HL-60 (cell line): ENCODE results near the gene TNNI2.
A peak's percentile ranks its signal among the peaks of the same experiment; 100 is the strongest.

Source experiments
- DNase-seq, 2 experiments: peaks; one replicate each; pipeline ENCODE4 v3.0.0-alpha.2; 2010 to 2020; ENCODE audit warnings: low read depth in 1 of 2, low spot score in 1 of 2
- H3K27ac ChIP-seq: fragments of 250-450 bp; sonication (Bioruptor Pico); replicated peaks from 2 replicates; pipeline ENCODE4 v1.5.1; 2020; ENCODE audit warnings: mild to moderate bottlenecking, moderate library complexity
- H3K27me3 ChIP-seq: fragments of 250-450 bp; sonication (Bioruptor Pico); 2 replicates; pipeline ENCODE4 v1.5.1; 2021; ENCODE audit warnings: mild to moderate bottlenecking, moderate library complexity; ENCODE audit not compliant: insufficient read depth, poor library complexity, severe bottlenecking
- H3K4me3 ChIP-seq: replicated peaks from 2 replicates; pipeline ENCODE4 v1.5.1; 2011; ENCODE audit warnings: mild to moderate bottlenecking, control low read depth, low read length; ENCODE audit not compliant: insufficient read depth
- GABPA ChIP-seq: IDR thresholded peaks from 2 replicates; pipeline ENCODE4 v1.6.1; 2012; ENCODE audit warnings: low read depth
- POLR2AphosphoS5 ChIP-seq: IDR thresholded peaks from 2 replicates; pipeline ENCODE4 v1.6.1; 2012; ENCODE audit warnings: low read depth
- SPI1 ChIP-seq: IDR thresholded peaks from 2 replicates; pipeline ENCODE4 v1.6.1; 2012; ENCODE audit warnings: low read depth, mild to moderate bottlenecking, borderline replicate concordance
- TF ChIP-seq, protein P1 (sequence below): IDR thresholded peaks from one replicate; pipeline ENCODE4 v1.5.1; 2011; ENCODE audit warnings: low read length, control low read depth, inconsistent platforms; ENCODE audit not compliant: insufficient read depth
- TF ChIP-seq, protein P2 (sequence below): IDR thresholded peaks from 2 replicates; pipeline ENCODE4 v1.6.1; 2012; ENCODE audit warnings: low read depth; ENCODE audit not compliant: insufficient replicate concordance

Gene TNNI2

GRCh38 chr11:1845561-1846452 is 7.0 kb downstream of the TNNI2 start:
- no peak for DNase-seq
- peak overlapping the region; percentile 69 for H3K27ac ChIP-seq
- H3K4me3 ChIP-seq: no peak overlapping the region
- TF ChIP-seq, protein P1, sequence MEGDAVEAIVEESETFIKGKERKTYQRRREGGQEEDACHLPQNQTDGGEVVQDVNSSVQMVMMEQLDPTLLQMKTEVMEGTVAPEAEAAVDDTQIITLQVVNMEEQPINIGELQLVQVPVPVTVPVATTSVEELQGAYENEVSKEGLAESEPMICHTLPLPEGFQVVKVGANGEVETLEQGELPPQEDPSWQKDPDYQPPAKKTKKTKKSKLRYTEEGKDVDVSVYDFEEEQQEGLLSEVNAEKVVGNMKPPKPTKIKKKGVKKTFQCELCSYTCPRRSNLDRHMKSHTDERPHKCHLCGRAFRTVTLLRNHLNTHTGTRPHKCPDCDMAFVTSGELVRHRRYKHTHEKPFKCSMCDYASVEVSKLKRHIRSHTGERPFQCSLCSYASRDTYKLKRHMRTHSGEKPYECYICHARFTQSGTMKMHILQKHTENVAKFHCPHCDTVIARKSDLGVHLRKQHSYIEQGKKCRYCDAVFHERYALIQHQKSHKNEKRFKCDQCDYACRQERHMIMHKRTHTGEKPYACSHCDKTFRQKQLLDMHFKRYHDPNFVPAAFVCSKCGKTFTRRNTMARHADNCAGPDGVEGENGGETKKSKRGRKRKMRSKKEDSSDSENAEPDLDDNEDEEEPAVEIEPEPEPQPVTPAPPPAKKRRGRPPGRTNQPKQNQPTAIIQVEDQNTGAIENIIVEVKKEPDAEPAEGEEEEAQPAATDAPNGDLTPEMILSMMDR: no peak
- H3K27me3 ChIP-seq: no peaks in the 10 kb centered on the region

DNA sequence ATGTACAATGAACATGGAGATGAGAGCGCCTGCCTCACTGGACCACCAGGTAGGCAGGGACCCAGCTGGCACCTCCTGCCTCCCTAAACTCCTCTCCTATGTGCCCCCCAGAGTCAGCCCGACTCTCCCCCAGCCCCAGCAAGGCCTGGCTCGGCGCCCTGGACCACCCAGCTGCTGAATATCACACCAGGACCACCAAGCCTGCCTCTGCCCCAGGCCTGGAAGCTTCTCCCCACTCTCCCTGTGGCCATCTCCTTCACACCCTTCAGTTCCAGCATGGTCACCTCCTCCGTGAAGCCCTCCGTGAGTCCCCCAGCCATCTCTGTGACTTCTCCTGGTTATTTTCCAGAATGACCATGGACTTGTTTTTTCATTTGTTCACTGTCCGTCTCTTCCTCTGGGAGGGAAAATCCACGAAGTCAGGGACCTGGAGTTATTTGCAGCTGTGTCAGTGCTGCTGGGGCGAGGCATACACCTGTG is 7.7 kb downstream of the TNNI2 start:
- Histone ChIP-seq H3K4me3 (no peak overlapping the region), H3K27ac (no peak overlapping the region), H3K27me3 (no peaks in the 10 kb centered on the region)
- TF ChIP-seq, protein P1: no peak
- no peak for DNase-seq

DNA sequence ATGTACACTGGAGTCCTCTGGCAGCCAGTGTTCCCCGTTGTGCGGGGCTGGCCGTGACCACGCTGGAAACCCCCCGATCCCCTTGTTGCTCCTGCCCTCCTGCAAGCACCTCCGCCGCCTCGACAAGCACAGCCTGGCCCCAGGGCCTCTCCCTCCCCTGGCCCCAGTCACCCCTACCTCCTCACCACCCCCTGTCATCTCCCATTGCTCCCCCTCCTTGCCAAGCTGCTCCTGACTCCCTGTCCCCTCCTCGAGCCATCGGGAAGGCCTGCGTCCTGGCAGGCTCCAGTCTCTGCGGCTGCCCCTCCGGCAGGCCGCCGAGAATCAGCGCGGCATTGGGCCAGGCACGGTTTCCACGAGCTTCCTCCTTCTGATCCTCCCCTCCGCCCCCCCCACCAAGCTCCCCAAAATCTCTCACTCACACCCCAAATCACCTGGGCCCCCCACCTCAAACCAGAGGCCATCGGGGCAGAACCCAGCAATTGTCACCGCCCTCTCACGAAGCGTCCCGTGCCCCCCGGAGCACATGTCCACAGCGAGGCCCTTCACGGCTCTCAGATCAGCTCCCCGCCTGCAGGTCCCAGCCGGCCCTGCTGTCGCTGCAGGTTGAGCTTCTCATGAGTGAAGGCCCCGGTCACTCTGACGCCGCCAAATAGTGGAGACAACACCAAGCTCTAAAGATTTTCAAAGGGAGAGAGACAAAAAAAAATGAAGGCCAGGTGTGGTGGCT is 8.4 kb downstream of the TNNI2 start:
- TF ChIP-seq POLR2AphosphoS5 (no peak), SPI1 (no peak), GABPA (no peak)
- TF ChIP-seq, protein P2, sequence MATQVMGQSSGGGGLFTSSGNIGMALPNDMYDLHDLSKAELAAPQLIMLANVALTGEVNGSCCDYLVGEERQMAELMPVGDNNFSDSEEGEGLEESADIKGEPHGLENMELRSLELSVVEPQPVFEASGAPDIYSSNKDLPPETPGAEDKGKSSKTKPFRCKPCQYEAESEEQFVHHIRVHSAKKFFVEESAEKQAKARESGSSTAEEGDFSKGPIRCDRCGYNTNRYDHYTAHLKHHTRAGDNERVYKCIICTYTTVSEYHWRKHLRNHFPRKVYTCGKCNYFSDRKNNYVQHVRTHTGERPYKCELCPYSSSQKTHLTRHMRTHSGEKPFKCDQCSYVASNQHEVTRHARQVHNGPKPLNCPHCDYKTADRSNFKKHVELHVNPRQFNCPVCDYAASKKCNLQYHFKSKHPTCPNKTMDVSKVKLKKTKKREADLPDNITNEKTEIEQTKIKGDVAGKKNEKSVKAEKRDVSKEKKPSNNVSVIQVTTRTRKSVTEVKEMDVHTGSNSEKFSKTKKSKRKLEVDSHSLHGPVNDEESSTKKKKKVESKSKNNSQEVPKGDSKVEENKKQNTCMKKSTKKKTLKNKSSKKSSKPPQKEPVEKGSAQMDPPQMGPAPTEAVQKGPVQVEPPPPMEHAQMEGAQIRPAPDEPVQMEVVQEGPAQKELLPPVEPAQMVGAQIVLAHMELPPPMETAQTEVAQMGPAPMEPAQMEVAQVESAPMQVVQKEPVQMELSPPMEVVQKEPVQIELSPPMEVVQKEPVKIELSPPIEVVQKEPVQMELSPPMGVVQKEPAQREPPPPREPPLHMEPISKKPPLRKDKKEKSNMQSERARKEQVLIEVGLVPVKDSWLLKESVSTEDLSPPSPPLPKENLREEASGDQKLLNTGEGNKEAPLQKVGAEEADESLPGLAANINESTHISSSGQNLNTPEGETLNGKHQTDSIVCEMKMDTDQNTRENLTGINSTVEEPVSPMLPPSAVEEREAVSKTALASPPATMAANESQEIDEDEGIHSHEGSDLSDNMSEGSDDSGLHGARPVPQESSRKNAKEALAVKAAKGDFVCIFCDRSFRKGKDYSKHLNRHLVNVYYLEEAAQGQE: no peak
- TF ChIP-seq, protein P1: no peak
- H3K27ac ChIP-seq: no peak overlapping the region
- DNase-seq: no peak
- no peaks in the 10 kb centered on the region for H3K27me3 ChIP-seq
- no peak overlapping the region for H3K4me3 ChIP-seq

GRCh38 chr11:1847926-1848639 is 9.3 kb downstream of the TNNI2 start:
- no peak overlapping the region for H3K27ac ChIP-seq
- no peaks in the 10 kb centered on the region for H3K27me3 ChIP-seq
- H3K4me3 ChIP-seq: no peak overlapping the region
- DNase-seq: no peak
- TF ChIP-seq, protein P1: no peak
- TF ChIP-seq SPI1: no peak
- no peak for TF ChIP-seq POLR2AphosphoS5
